Spinal cord (tissue), 10 donors: Measurements from ENCODE around the gene ANKS1B. TPM values are rescaled to one million over a fixed set of nuclear protein-coding genes. Genes with fewer than 3 reads are reported as not detected.
A peak's percentile ranks its signal among the peaks of the same experiment; 100 is the strongest.

Source experiments
- DNase-seq, 6 donors: peaks; one replicate each; pipeline versions ENCODE4 v3.0.0 to v3.0.0-alpha.2; 2013 to 2015; ENCODE audit warnings: low spot score in 6 of 6, low read depth in 4 of 6
- H3K27ac ChIP-seq: one replicate; pipeline ENCODE4 v1.5.1; 2013; ENCODE audit warnings: low read depth, low read length, control low read depth
- H3K27me3 ChIP-seq: one replicate; pipeline ENCODE4 v1.6.1; 2013; ENCODE audit warnings: low read length; ENCODE audit not compliant: control insufficient read depth, insufficient read depth
- H3K36me3 ChIP-seq: one replicate; pipeline ENCODE4 v1.6.1; 2013; ENCODE audit warnings: low read length; ENCODE audit not compliant: control insufficient read depth, insufficient read depth
- H3K4me1 ChIP-seq: one replicate; pipeline ENCODE4 v1.6.1; 2013; ENCODE audit warnings: low read length; ENCODE audit not compliant: control insufficient read depth, insufficient read depth
- H3K4me3 ChIP-seq: one replicate; pipeline ENCODE4 v1.5.1; 2013; ENCODE audit warnings: low read depth, low read length, control low read depth
- H3K9me3 ChIP-seq: one replicate; pipeline ENCODE4 v1.6.1; 2013; ENCODE audit warnings: low read length; ENCODE audit not compliant: control insufficient read depth, insufficient read depth
- WGBS: methylation state at CpG from one replicate; pipeline ENCODE4 v1.1.5; 2013; ENCODE audit warnings: missing lambda C conversion rate; ENCODE audit not compliant: insufficient coverage; 5-methylcytosine and 5-hydroxymethylcytosine counted together
- polyA plus RNA-seq, 2 donors: library from polyadenylated mRNA; unstranded; fragments of 120-200 nt; gene quantifications; one replicate each; pipeline ENCODE4 v1.2.1, GENCODE V29; 2013; ENCODE audit not compliant: insufficient read length in 2 of 2
- total RNA-seq, 2 donors: library from RNA; depleted of rRNA in 1 of 2; stranded (reverse); fragments of 120-200 nt in 1 of 2; fragments of >200 nt in 1 of 2; gene quantifications; one replicate each; pipeline versions ENCODE4 v1.2.3 to v1.2.4, GENCODE V29; 2013 to 2014
- donor health status: healthy.

The ANKS1B gene
- total and polyA plus RNA-seq, 4 donors = 89.5 to 131 (median 108) TPM

- no CpG with 5 or more reads among the region's 6 CpGs for WGBS
- Histone ChIP-seq H3K36me3 (no peaks in the 10 kb centered on the region), H3K4me1 (no peaks in the 10 kb centered on the region), H3K27ac (peak overlapping the region; percentile 48), H3K27me3 (no peaks in the 10 kb centered on the region), H3K9me3 (no peaks in the 10 kb centered on the region), H3K4me3 (peak overlapping the region; percentile 53)
- no peak for DNase-seq
These were observed 829.8 kb downstream of the ANKS1B start for GRCh38 chr12:99154983-99155336.

- Histone ChIP-seq H3K9me3 (no peaks in the 10 kb centered on the region), H3K27ac (peak overlapping the region; percentile 48), H3K4me1 (no peaks in the 10 kb centered on the region), H3K36me3 (no peaks in the 10 kb centered on the region), H3K4me3 (peak overlapping the region; percentile 53), H3K27me3 (no peaks in the 10 kb centered on the region)
- WGBS = 11% methylated on average over 13 of the region's 17 CpGs
- DNase-seq = peak; percentile 47 to 96 (median 63)
These were observed 830.3 kb downstream of the ANKS1B start for GRCh38 chr12:99154216-99154982.

GRCh38 chr12:99153293-99153692, 831.4 kb downstream of the ANKS1B start:
- Histone ChIP-seq H3K4me3 (peak overlapping the region; percentile 53), H3K27ac (peak overlapping the region; percentile 21), H3K36me3 (no peaks in the 10 kb centered on the region), H3K27me3 (no peaks in the 10 kb centered on the region), H3K9me3 (no peaks in the 10 kb centered on the region), H3K4me1 (no peaks in the 10 kb centered on the region)
- WGBS = no CpG with 5 or more reads among the region's 3 CpGs
- DNase-seq = peak in 1 of 6 donors; percentile 76

- Histone ChIP-seq H3K36me3 (no peaks in the 10 kb centered on the region), H3K4me1 (no peaks in the 10 kb centered on the region), H3K9me3 (no peaks in the 10 kb centered on the region), H3K27ac (no peak overlapping the region), H3K27me3 (no peaks in the 10 kb centered on the region), H3K4me3 (peak overlapping the region; percentile 53)
- no CpG with 5 or more reads among the region's 2 CpGs for WGBS
- DNase-seq = no peak
These were observed 832.4 kb downstream of the ANKS1B start for GRCh38 chr12:99152337-99152736.

- no peaks in the 10 kb centered on the region for H3K27me3 ChIP-seq
- no peak overlapping the region for H3K4me3 ChIP-seq
- no peaks in the 10 kb centered on the region for H3K9me3 ChIP-seq
- DNase-seq = peak in 1 of 6 donors; percentile 55
- H3K4me1 ChIP-seq = no peaks in the 10 kb centered on the region
- H3K27ac ChIP-seq = no peak overlapping the region
- H3K36me3 ChIP-seq = no peaks in the 10 kb centered on the region
These were observed 833.0 kb downstream of the ANKS1B start for GRCh38 chr12:99151744-99152143.

- Histone ChIP-seq H3K9me3 (no peaks in the 10 kb centered on the region), H3K27me3 (no peaks in the 10 kb centered on the region), H3K4me1 (no peaks in the 10 kb centered on the region), H3K27ac (no peak overlapping the region), H3K36me3 (no peaks in the 10 kb centered on the region), H3K4me3 (no peak overlapping the region)
- peak in 1 of 6 donors; percentile 51 for DNase-seq
- 57% methylated on average over 1 of the region's 2 CpGs for WGBS
These were observed 837.6 kb downstream of the ANKS1B start for GRCh38 chr12:99147130-99147529.

GRCh38 chr12:99146730-99147129, 838.0 kb downstream of the ANKS1B start:
- no peaks in the 10 kb centered on the region for H3K27me3 ChIP-seq
- no peak for DNase-seq
- H3K4me3 ChIP-seq = no peak overlapping the region
- no peak overlapping the region for H3K27ac ChIP-seq
- no peaks in the 10 kb centered on the region for H3K4me1 ChIP-seq
- WGBS = 100% methylated on average over 1 of the region's 5 CpGs
- H3K9me3 ChIP-seq = peaks cover under 1% of the 10 kb centered on the region
- no peaks in the 10 kb centered on the region for H3K36me3 ChIP-seq

- no peaks in the 10 kb centered on the region for H3K36me3 ChIP-seq
- WGBS = 55% methylated on average over 5 of the region's 5 CpGs
- H3K9me3 ChIP-seq = peaks cover 2% of the 10 kb centered on the region
- no peak overlapping the region for H3K4me3 ChIP-seq
- no peaks in the 10 kb centered on the region for H3K27me3 ChIP-seq
- H3K27ac ChIP-seq = no peak overlapping the region
- no peaks in the 10 kb centered on the region for H3K4me1 ChIP-seq
- no peak for DNase-seq
These were observed 838.6 kb downstream of the ANKS1B start for GRCh38 chr12:99146185-99146584.

GRCh38 chr12:99142651-99143050, 842.1 kb downstream of the ANKS1B start:
- Histone ChIP-seq H3K27ac (no peak overlapping the region), H3K27me3 (no peaks in the 10 kb centered on the region)

GRCh38 chr12:99140017-99140720, 844.6 kb downstream of the ANKS1B start:
- Histone ChIP-seq H3K4me1 (no peaks in the 10 kb centered on the region), H3K9me3 (peaks cover 2% of the 10 kb centered on the region), H3K27ac (no peak overlapping the region), H3K4me3 (no peak overlapping the region), H3K36me3 (no peaks in the 10 kb centered on the region), H3K27me3 (no peaks in the 10 kb centered on the region)
- DNase-seq = no peak
- WGBS = 86% methylated on average over 1 of the region's 7 CpGs

More at GRCh38 chr12:99142651-99143050, 842.1 kb downstream of the ANKS1B start:
- Histone ChIP-seq H3K9me3 (peaks cover 2% of the 10 kb centered on the region), H3K4me1 (no peaks in the 10 kb centered on the region), H3K4me3 (no peak overlapping the region), H3K36me3 (no peaks in the 10 kb centered on the region)
- DNase-seq = peak in 1 of 6 donors; percentile 27
